Osteoblast (primary cell): ENCODE measurements around the gene UBE2N. TPM values are rescaled to one million over a fixed set of nuclear protein-coding genes. Genes with fewer than 3 reads are reported as not detected.
"Not testable (repeated sequence)": the region's sequence is repeated elsewhere in the genome, so short reads cannot be mapped to it uniquely, and the experiment has no call there.

Experiments
- DNase-seq: peaks from one replicate; pipeline ENCODE4 v3.0.0; 2011; ENCODE audit warnings: low spot score, mixed read lengths; ENCODE audit not compliant: insufficient read length; ENCODE audit errors: missing footprints
- H2AFZ ChIP-seq: 2 replicates; pipeline ENCODE4 v1.6.0; 2011; ENCODE audit warnings: mild to moderate bottlenecking, low read length
- H3K27ac ChIP-seq: 2 replicates; pipeline ENCODE4 v1.5.1; 2011; ENCODE audit warnings: mild to moderate bottlenecking, low read depth, low read length, moderate library complexity
- H3K27me3 ChIP-seq: 2 replicates; pipeline ENCODE4 v1.6.0; 2012; ENCODE audit warnings: mild to moderate bottlenecking, control low read depth, inconsistent platforms, low read length, moderate library complexity; ENCODE audit not compliant: insufficient read depth
- H3K36me3 ChIP-seq: 2 replicates; pipeline ENCODE4 v1.5.1; 2011; ENCODE audit warnings: mild to moderate bottlenecking, low read length, control low read depth, moderate library complexity; ENCODE audit not compliant: insufficient read depth
- H3K4me1 ChIP-seq: 2 replicates; pipeline ENCODE4 v1.5.1; 2011; ENCODE audit warnings: mild to moderate bottlenecking, low read length, control low read depth, moderate library complexity; ENCODE audit not compliant: insufficient read depth
- H3K4me2 ChIP-seq: 2 replicates; pipeline ENCODE4 v1.6.0; 2011; ENCODE audit warnings: mild to moderate bottlenecking, low read length; ENCODE audit not compliant: insufficient read depth
- H3K4me3 ChIP-seq: fragments of 200-600 bp; sonication (generic); 3 replicates; pipeline ENCODE4 v1.5.1; 2012; ENCODE audit warnings: mild to moderate bottlenecking, low read length, inconsistent platforms; ENCODE audit not compliant: insufficient read depth
- H3K79me2 ChIP-seq: 2 replicates; pipeline ENCODE4 v1.6.0; 2012; ENCODE audit warnings: mild to moderate bottlenecking, low read length, control low read depth, inconsistent platforms; ENCODE audit not compliant: insufficient read depth
- H3K9me3 ChIP-seq: 2 replicates; pipeline ENCODE4 v1.5.1; 2011; ENCODE audit warnings: low read depth, low read length, control low read depth
- H4K20me1 ChIP-seq: 2 replicates; pipeline ENCODE4 v1.6.0; 2012; ENCODE audit warnings: mild to moderate bottlenecking, low read length, control low read depth; ENCODE audit not compliant: insufficient read depth
- total RNA-seq: library from RNA; depleted of rRNA; stranded (reverse); fragments of >200 nt; gene quantifications from 2 replicates; pipeline ENCODE4 v1.2.3, GENCODE V29; 2012
- TF ChIP-seq, protein P1 (sequence below): IDR thresholded peaks from 2 replicates; pipeline ENCODE4 v1.5.1; 2011; ENCODE audit warnings: mild to moderate bottlenecking, low read depth, low read length, moderate library complexity; ENCODE audit errors: extremely low read depth

UBE2N gene
- total RNA-seq, 1 donor: 44.2 TPM

DNA sequence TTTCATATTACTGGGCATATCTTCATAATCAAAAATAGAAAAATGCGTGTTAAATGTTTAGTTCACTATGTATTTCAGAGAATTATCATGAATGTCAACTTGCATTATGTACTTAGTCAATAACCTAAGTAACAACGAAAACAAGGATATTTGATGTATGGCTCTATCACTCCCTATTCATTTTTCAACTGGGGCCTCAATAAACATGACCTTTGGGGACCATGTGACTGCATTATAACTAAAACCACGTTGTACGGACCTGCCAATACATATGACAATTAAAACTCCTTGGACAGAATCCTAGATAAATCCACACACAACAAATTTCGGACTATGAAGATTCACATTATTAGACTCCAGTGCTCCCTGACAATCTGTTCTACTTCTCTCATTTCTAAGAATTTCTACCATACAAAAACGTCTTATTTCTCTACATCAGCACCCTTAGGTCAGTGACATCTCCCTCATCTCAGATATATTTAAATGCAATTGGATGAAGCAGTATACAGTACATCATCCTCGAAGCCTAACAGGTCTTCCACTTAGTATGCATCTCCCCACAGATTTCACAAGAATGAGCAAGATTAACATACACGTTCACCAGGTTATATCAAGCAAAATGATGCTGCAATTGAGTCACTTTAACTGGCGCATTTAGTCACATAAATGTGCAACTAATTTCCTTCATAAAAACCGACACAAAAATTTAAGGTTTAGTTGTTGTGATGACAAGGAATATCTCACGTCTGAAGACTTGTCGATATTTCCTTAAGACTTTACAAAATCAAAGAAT, 1.5 kb downstream of the UBE2N start:
- Histone ChIP-seq H3K9me3 (no peaks in the 10 kb centered on the region), H3K27ac (peak overlapping the region; percentile 86), H2AFZ (no peak overlapping the region), H3K4me3 (peak overlapping the region; percentile 80), H3K79me2 (peaks cover 64% of the 10 kb centered on the region), H3K36me3 (no peaks in the 10 kb centered on the region), H3K4me2 (peak overlapping the region; percentile 85), H4K20me1 (peaks cover 44% of the 10 kb centered on the region), H3K27me3 (no peaks in the 10 kb centered on the region), H3K4me1 (peaks cover 43% of the 10 kb centered on the region)
- peak; percentile 26 for DNase-seq
- TF ChIP-seq, protein P1, sequence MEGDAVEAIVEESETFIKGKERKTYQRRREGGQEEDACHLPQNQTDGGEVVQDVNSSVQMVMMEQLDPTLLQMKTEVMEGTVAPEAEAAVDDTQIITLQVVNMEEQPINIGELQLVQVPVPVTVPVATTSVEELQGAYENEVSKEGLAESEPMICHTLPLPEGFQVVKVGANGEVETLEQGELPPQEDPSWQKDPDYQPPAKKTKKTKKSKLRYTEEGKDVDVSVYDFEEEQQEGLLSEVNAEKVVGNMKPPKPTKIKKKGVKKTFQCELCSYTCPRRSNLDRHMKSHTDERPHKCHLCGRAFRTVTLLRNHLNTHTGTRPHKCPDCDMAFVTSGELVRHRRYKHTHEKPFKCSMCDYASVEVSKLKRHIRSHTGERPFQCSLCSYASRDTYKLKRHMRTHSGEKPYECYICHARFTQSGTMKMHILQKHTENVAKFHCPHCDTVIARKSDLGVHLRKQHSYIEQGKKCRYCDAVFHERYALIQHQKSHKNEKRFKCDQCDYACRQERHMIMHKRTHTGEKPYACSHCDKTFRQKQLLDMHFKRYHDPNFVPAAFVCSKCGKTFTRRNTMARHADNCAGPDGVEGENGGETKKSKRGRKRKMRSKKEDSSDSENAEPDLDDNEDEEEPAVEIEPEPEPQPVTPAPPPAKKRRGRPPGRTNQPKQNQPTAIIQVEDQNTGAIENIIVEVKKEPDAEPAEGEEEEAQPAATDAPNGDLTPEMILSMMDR: no peak

DNA sequence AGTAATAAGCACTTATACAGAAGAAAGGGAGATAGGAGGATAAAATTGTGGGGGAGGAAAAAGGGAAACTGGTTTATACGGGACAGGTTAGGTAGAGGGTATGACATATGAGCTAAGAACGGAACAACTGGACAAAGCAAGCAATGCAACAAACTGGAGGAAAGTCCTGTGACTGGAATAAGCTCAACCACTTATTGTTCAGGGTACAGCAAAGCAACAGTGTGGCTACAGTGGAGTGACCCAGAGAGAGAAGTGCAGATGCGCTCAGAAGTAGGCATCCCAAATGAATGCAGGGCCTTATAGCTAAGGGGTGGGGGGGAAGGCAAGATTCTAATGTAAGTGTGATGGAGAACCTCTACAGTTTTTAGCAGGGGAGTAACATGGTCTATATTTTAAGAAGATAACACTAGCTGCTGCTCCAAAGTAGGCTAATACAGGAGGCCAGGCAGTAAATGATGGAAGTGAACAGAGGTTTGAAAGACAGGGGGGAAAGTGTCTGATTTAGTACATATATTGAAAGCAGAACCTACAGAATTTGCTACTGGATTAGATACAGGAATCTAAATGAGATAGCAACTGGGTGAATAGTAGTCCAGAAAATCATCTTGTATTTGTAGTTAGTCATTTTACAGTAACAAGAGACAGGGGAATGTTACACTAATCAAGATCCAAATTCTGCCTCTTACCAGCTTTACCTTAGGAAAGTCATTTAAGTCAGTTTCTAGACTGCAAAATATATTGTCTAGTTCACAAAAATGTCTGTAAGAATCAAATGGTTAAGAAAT, 3.3 kb downstream of the UBE2N start:
- Histone ChIP-seq H4K20me1 (peaks cover 53% of the 10 kb centered on the region), H3K79me2 (peaks cover 82% of the 10 kb centered on the region), H3K4me2 (no peak overlapping the region), H2AFZ (no peak overlapping the region), H3K4me1 (peaks cover 54% of the 10 kb centered on the region), H3K4me3 (no peak overlapping the region), H3K36me3 (no peaks in the 10 kb centered on the region), H3K27me3 (no peaks in the 10 kb centered on the region), H3K9me3 (no peaks in the 10 kb centered on the region), H3K27ac (no peak overlapping the region)
- no peak for DNase-seq
- TF ChIP-seq, protein P1: no peak

DNA sequence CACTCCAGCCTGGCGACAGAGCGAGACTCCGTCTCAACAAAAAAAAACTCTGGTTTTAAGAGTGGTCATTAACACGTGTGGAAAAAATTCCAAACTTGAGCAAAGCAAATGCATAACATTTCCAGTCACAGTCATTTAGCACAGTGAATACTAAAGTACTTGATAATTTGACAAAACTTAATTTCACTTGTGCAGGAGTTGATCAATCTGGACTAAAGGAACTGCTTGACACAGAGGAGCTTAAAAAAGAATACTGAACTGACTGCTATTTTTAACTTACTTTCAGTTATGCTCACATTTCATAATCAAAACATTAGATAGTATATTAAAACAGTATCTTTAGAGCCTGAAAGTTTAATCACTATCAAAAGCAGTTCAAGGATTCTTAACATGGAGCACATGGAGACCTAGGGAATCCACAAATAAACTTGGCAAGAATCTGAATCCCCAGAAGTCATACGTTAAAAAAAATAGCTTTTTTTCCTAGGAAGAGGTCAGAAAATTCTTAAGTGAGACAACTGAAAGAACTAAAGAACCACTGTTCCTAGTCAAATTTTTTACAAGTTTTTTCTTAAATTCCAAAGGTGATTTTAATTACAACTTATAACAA, 7.4 kb downstream of the UBE2N start:
- Histone ChIP-seq H3K4me2 (peak overlapping the region; percentile 18), H3K4me3 (peak overlapping the region; percentile 27)
- DNase-seq: peak; percentile 43

DNA sequence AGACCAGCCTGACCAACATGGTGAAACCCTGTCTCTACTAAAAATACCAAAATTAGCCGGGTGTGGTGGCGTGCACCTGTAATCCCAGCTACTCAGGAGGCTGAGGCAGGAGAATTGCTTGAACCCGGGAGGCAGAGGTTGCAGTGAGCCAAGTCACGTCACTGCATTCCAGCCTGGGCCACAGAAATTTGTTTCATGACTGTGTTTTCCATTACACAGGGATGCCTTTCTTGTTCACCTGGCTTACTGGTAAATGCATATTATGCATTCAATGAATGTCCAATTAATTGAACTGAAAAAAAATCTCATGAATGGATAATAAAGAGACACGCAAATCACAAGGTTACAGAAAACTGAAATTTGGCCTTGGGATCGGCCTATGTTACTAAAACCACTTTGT, 9.7 kb downstream of the UBE2N start:
- H3K4me1 ChIP-seq: peaks cover 37% of the 10 kb centered on the region
- peaks cover 98% of the 10 kb centered on the region for H3K79me2 ChIP-seq
- not testable (repeated sequence) for DNase-seq, H3K27me3 ChIP-seq, H3K4me2 ChIP-seq, H3K27ac ChIP-seq, H3K36me3 ChIP-seq, H2AFZ ChIP-seq, H3K9me3 ChIP-seq, H3K4me3 ChIP-seq
- peaks cover 52% of the 10 kb centered on the region for H4K20me1 ChIP-seq

More for the DNA sequence above, 7.4 kb downstream of the UBE2N start:
- Histone ChIP-seq H3K27ac (peak overlapping the region; percentile 7), H2AFZ (no peak overlapping the region), H3K4me1 (peaks cover 38% of the 10 kb centered on the region), H3K36me3 (no peaks in the 10 kb centered on the region), H4K20me1 (peaks cover 59% of the 10 kb centered on the region), H3K27me3 (no peaks in the 10 kb centered on the region), H3K79me2 (peaks cover 99% of the 10 kb centered on the region), H3K9me3 (no peaks in the 10 kb centered on the region)
- TF ChIP-seq, protein P1: no peak
